ENCODE measurements around the gene CHIC1. TPM values are rescaled to one million over a fixed set of nuclear protein-coding genes. Genes with fewer than 3 reads are reported as not detected.
A peak's percentile ranks its signal among the peaks of the same experiment; 100 is the strongest.
"Not testable (repeated sequence)": the region's sequence is repeated elsewhere in the genome, so short reads cannot be mapped to it uniquely, and the experiment has no call there.

Gene CHIC1
- 5.6 and 6.9 TPM in 2 replicates for total RNA-seq (2014; rRNA removed; shearing (Covaris generic))

GRCh38 chrX:73562984-73563737 is at the start of gene CHIC1:
TSS of gene CHIC1 (plus strand) at chrX:73563197. CDS start at chrX:73563285, 88 bp downstream.
- peak; percentile 55 for DNase-seq (ENCODE audit: low spot score)

DNA sequence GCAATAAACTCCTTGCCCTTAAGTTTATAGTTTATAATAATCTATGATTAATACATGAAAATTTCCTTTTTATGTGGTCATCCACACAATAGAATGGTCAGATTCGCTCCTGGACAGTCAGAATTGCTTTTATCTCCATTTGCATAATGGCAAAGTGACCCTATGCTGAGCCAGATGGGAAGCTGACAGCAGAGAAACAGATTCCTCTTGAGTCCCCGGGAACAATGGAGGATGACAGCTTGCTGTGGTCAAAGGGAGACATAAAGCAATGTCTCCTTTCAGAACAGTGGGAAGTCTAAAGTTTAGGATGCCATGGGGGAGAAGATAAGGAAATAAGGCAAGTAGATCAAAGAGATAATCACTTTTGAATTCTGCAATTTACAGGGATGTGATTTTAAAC is 40.2 kb upstream of the CHIC1 start:
- DNase-seq (ENCODE audit: low spot score) = not testable (repeated sequence)

- DNase-seq (ENCODE audit: low spot score) = no peak
Measured at GRCh38 chrX:73524906-73525305, 38.1 kb upstream of the CHIC1 start.

- DNase-seq (ENCODE audit: low spot score) = no peak
Measured at GRCh38 chrX:73525928-73526690, 36.9 kb upstream of the CHIC1 start.

DNA sequence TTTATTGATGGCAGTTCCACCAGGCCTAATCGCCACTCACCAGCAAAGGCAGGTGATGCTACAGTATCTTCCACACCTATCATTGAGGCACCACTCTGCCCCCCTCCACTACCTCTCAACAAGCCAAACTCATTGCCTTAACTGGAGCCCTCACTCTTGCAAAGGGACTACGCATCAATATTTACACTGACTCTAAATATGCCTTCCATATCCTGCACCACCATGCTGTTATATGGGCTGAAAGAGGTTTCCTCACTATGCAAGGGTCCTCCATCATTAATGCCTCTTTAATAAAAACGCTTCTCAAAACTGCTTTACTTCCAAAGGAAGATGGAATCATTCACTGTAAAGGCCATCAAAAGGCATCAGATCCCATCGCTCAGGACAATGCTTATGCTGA is 31.3 kb upstream of the CHIC1 start:
- DNase-seq (ENCODE audit: low spot score) = not testable (repeated sequence)

GRCh38 chrX:73556159-73556558 is 6.8 kb upstream of the CHIC1 start:
- DNase-seq (ENCODE audit: low spot score) = no peak

DNA sequence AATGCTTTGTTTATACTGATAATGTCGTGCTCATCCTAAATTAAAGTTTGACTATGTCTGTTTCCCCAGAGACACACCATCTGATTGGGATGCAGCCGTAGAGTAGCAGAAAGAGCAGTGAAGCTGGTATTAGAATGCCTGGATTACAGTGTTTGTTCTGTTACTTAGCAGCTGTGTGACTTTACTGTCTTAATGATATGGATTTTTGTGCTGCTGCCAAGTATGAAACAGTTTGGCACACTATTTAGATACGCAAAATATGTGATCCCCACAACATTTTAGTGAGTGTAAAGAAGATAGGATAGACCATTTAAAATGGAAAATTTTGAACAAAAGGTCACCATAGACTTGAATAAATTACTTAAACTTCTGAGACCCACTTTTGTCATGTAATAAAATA is 1.2 kb upstream of the CHIC1 start:
- no peak for DNase-seq (ENCODE audit: low spot score)

GRCh38 chrX:73562458-73562857 is 539 bp upstream of the CHIC1 start:
- no peak for DNase-seq (ENCODE audit: low spot score)

- peak; percentile 65 for DNase-seq (ENCODE audit: low spot score)
Measured at GRCh38 chrX:73563738-73564068, 706 bp downstream of the CHIC1 start.

DNA sequence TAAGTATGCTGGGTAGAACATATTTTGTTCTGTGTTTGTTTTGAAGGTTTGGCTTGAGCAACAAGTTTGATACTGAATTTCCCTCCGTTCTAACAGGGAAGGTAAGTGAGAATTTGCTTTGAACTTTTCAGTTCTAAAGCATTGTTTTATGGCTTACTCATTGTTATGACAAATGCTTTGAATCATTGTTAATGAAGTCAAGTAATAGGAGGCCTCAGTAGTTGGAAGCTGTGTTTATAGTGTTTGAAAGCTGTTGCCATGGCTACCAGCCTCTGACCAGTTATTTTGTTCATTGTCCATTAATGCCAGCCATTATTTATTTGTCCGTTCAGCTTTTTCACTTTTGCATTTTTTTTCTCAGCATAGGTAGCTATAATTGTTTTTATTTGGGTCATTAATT is 14.4 kb downstream of the CHIC1 start:
- DNase-seq (ENCODE audit: low spot score) = peak; percentile 91

- DNase-seq (ENCODE audit: low spot score) = peak; percentile 80
Measured at GRCh38 chrX:73581002-73581628, 18.1 kb downstream of the CHIC1 start.

DNA sequence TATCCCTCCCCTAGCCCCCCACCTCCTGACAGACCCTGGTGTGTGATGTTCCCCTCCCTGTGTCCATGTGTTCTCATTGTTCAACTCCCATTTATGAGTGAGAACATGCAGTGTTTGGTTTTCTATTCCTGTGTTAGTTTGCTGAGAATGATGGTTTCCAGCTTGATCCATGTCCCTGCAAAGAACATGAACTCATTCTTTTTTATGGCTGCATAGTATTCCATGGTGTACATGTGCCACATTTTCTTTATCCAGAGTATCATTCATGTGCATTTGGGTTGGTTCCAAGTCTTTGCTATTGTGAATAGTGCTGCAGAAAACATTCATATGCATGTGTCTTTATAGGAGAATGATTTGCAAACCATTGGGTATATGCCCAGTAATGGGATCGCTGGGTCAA is 34.8 kb downstream of the CHIC1 start:
- DNase-seq (ENCODE audit: low spot score) = not testable (repeated sequence)

GRCh38 chrX:73615022-73615421 is 52.0 kb downstream of the CHIC1 start:
- no peak for DNase-seq (ENCODE audit: low spot score)

GRCh38 chrX:73641669-73642068 is 78.7 kb downstream of the CHIC1 start:
- not testable (repeated sequence) for DNase-seq (ENCODE audit: low spot score)

GRCh38 chrX:73647212-73647611 is 84.2 kb downstream of the CHIC1 start:
- DNase-seq (ENCODE audit: low spot score) = no peak

GRCh38 chrX:73647632-73648322 is 84.8 kb downstream of the CHIC1 start:
- DNase-seq (ENCODE audit: low spot score) = no peak

GRCh38 chrX:73661322-73661721 is 98.3 kb downstream of the CHIC1 start:
- not testable (repeated sequence) for DNase-seq (ENCODE audit: low spot score)

- no peak for DNase-seq (ENCODE audit: low spot score)
Measured at GRCh38 chrX:73668779-73669178, 105.8 kb downstream of the CHIC1 start.

- no peak for DNase-seq (ENCODE audit: low spot score)
Measured at GRCh38 chrX:73681408-73681807, 118.4 kb downstream of the CHIC1 start.

GRCh38 chrX:73683236-73683859 is 120.4 kb downstream of the CHIC1 start:
- no peak for DNase-seq (ENCODE audit: low spot score)

DNA sequence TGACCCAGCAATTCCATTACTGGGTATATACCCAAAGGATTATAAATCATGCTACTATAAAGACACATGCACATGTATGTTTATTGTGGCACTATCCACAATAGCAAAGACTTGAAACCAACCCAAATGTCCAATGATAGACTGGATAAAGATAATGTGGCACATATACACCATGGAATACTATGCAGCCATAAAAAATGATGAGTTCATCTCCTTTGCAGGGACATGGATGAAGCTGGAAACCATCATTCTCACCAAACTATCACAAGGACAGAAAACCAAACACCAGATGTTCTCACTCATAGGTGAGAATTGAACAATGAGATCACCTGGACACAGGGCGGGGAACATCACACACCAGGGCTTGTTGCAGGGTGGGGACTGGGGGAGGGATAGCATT is 144.0 kb downstream of the CHIC1 start:
- not testable (repeated sequence) for DNase-seq (ENCODE audit: low spot score)

Measured in HT-29 (cell line).